GM12878 (cell line): Measurements from ENCODE around the gene GPATCH3.

Experiments
- JUND ChIP-seq: IDR thresholded peaks from 2 replicates; pipeline ENCODE4 v1.6.1; 2012; ENCODE audit warnings: low read depth, mild to moderate bottlenecking, low read length, improper control_type of control experiment, moderate library complexity
- POLR2A ChIP-seq: IDR thresholded peaks from 2 replicates; pipeline ENCODE4 v1.6.1; 2011; ENCODE audit warnings: low read depth, mild to moderate bottlenecking, low read length
- TAF1 ChIP-seq: IDR thresholded peaks from 2 replicates; pipeline ENCODE4 v1.6.1; 2011; ENCODE audit warnings: mild to moderate bottlenecking, low read depth, low read length, borderline replicate concordance
- ZSCAN29 ChIP-seq: fragments of 450-650 bp; IDR thresholded peaks from 2 replicates; pipeline ENCODE4 v1.6.1; 2017; ENCODE audit warnings: mild to moderate bottlenecking, moderate library complexity

DNA sequence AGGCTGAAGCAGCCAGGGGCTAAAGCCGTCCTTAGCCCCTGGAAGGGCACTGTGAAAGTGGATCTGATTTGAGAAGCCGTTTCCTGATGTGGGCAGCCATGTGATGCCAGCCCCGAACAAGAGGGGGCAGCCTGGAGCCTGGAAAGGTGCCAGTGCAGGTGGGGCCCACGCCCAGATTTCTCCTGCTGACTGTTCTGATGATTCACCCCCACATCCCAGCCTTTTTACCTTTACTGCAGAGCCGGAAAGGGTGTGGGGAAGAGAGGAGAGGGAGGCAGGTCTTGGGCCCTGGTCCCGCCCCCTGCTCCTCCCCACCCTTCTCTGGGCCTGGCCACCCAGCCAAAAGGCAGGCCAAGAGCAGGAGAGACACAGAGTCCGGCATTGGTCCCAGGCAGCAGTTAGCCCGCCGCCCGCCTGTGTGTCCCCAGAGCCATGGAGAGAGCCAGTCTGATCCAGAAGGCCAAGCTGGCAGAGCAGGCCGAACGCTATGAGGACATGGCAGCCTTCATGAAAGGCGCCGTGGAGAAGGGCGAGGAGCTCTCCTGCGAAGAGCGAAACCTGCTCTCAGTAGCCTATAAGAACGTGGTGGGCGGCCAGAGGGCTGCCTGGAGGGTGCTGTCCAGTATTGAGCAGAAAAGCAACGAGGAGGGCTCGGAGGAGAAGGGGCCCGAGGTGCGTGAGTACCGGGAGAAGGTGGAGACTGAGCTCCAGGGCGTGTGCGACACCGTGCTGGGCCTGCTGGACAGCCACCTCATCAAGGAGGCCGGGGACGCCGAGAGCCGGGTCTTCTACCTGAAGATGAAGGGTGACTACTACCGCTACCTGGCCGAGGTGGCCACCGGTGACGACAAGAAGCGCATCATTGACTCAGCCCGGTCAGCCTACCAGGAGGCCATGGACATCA lies 37.2 kb downstream of the GPATCH3 start, which contains the start of gene SFN:
- TF ChIP-seq JUND, result no peak
- no peak for TF ChIP-seq ZSCAN29
- TF ChIP-seq TAF1, result no peak
- no peak for TF ChIP-seq POLR2A
